SK-MEL-5 (cell line): ENCODE results near the gene HEY2. TPM values are rescaled to one million over a fixed set of nuclear protein-coding genes. Genes with fewer than 3 reads are reported as not detected.
"Not testable (repeated sequence)": the region's sequence is repeated elsewhere in the genome, so short reads cannot be mapped to it uniquely, and the experiment has no call there.

ENCODE experiments used
- DNase-seq: peaks from one replicate; pipeline ENCODE4 v3.0.0-alpha.2; 2016; ENCODE audit warnings: low read depth, low spot score
- in situ Hi-C: cut with HindIII; loops from 2 replicates; pipeline ENCODE4 v1.10.0; 2016; ENCODE audit warnings: low sequenced_read_pairs, high pct_unique_total_duplicates, low pct_unique_long_range_greater_than_20kb
- total RNA-seq: library from RNA; depleted of rRNA; stranded (reverse); fragments of >200 nt; shearing (Covaris generic); gene quantifications from 2 replicates; pipeline ENCODE4 v1.2.3, GENCODE V29; 2014; rRNA removed

The HEY2 gene
- total RNA-seq, 1 experiment from 2014 or later: 8.5 TPM

- in situ Hi-C loops, DNase-seq: not testable (repeated sequence)
These were observed 55.5 kb downstream of the HEY2 start for GRCh38 chr6:125804866-125805425.

GRCh38 chr6:125806813-125807212, 57.4 kb downstream of the HEY2 start:
- in situ Hi-C loops: no loop called here
- DNase-seq: no peak

GRCh38 chr6:125807293-125807692, 57.9 kb downstream of the HEY2 start:
- in situ Hi-C loops: no loop called here

GRCh38 chr6:125808060-125808459, 58.6 kb downstream of the HEY2 start:
- no peak for DNase-seq
- in situ Hi-C loops: no loop called here

More at GRCh38 chr6:125807293-125807692, 57.9 kb downstream of the HEY2 start:
- DNase-seq: no peak

- in situ Hi-C loops: no loop called here
These were observed 59.2 kb downstream of the HEY2 start for GRCh38 chr6:125808591-125808990.

GRCh38 chr6:125809570-125810170, 60.2 kb downstream of the HEY2 start:
- in situ Hi-C loops: no loop called here
- no peak for DNase-seq

More at GRCh38 chr6:125808591-125808990, 59.2 kb downstream of the HEY2 start:
- no peak for DNase-seq

GRCh38 chr6:125810445-125810844, 61.0 kb downstream of the HEY2 start:
- in situ Hi-C loops: no loop called here
- DNase-seq: no peak

Other genes with a start within 250 kb of the HEY2 start
- 22.5 and 23.7 TPM in 2 replicates for gene NCOA7, start 41.3 kb downstream of the HEY2 start, total RNA-seq
- gene HINT3, start 207.1 kb downstream of the HEY2 start, total RNA-seq: 18.2 and 19.6 TPM in 2 replicates
- gene TRMT11, start 236.9 kb downstream of the HEY2 start, total RNA-seq: 19.4 and 21.1 TPM in 2 replicates